ENCODE data around the gene ROR1. TPM values are rescaled to one million over a fixed set of nuclear protein-coding genes. Genes with fewer than 3 reads are reported as not detected.

The ROR1 gene
- total and polyA plus RNA-seq, 10 of the 15 experiments (the other 5 are each of a cell fraction or from before 2014, with no cell fraction given): 0.02 to 0.08 (median 0.05) TPM; not detected in 6

GRCh38 chr1:63770381-63770780, 3.4 kb upstream of the ROR1 start (continued):
- TF ChIP-seq ZNF207 (IDR thresholded peaks at IDR 0.05; ENCODE audit: borderline replicate concordance) (no peak), MLLT1 (IDR thresholded peaks at IDR 0.05) (no peak), TCF12 (IDR thresholded peaks at IDR 0.05; ENCODE audit: low read depth, low read length) (no peak), PAX8 (IDR thresholded peaks at IDR 0.05) (no peak), POLR2AphosphoS5 (IDR thresholded peaks at IDR 0.05; ENCODE audit: low read length) (no peak), TBL1XR1 (IDR thresholded peaks at IDR 0.05; ENCODE audit: low read depth, low read length) (no peak), ZNF274 (IDR thresholded peaks at IDR 0.05; ENCODE audit: insufficient read depth, insufficient read length) (no peak), SP1 (IDR thresholded peaks at IDR 0.05; ENCODE audit: low read depth, low read length) (no peak), JUND (IDR thresholded peaks at IDR 0.05; ENCODE audit: low read depth, low read length) (no peak), MTA2 (IDR thresholded peaks at IDR 0.05; ENCODE audit: low read depth) (no peak)

GRCh38 chr1:63772201-63772600, 1.6 kb upstream of the ROR1 start:
- CTCF ChIA-PET: interaction anchor here (0.6 to 1.7 kb wide), 4 partner anchors 80 to 523 kb away, joined by 3 to 6 read pairs (median 4); no protein-coding TSS in a partner anchor
- H3K4me1 ChIP-seq (ENCODE audit: control insufficient read depth, insufficient read depth, low read length): no peaks in the 10 kb centered on the region
- intact Hi-C loops (cut with micrococcal nuclease; ENCODE audit: unreplicated experiment): no loop called here
- TF ChIP-seq PAX5 (IDR thresholded peaks at IDR 0.05; ENCODE audit: borderline replicate concordance, low read depth, low read length): no peak
- TF ChIP-seq, protein P1, sequence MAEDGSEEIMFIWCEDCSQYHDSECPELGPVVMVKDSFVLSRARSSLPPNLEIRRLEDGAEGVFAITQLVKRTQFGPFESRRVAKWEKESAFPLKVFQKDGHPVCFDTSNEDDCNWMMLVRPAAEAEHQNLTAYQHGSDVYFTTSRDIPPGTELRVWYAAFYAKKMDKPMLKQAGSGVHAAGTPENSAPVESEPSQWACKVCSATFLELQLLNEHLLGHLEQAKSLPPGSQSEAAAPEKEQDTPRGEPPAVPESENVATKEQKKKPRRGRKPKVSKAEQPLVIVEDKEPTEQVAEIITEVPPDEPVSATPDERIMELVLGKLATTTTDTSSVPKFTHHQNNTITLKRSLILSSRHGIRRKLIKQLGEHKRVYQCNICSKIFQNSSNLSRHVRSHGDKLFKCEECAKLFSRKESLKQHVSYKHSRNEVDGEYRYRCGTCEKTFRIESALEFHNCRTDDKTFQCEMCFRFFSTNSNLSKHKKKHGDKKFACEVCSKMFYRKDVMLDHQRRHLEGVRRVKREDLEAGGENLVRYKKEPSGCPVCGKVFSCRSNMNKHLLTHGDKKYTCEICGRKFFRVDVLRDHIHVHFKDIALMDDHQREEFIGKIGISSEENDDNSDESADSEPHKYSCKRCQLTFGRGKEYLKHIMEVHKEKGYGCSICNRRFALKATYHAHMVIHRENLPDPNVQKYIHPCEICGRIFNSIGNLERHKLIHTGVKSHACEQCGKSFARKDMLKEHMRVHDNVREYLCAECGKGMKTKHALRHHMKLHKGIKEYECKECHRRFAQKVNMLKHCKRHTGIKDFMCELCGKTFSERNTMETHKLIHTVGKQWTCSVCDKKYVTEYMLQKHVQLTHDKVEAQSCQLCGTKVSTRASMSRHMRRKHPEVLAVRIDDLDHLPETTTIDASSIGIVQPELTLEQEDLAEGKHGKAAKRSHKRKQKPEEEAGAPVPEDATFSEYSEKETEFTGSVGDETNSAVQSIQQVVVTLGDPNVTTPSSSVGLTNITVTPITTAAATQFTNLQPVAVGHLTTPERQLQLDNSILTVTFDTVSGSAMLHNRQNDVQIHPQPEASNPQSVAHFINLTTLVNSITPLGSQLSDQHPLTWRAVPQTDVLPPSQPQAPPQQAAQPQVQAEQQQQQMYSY (CRISPR knock-in tag; IDR thresholded peaks at IDR 0.05): no peak
- TF ChIP-seq SREBF2 (IDR thresholded peaks at IDR 0.05; ENCODE audit: low read length): no peak
- no peak for TF ChIP-seq HDGF (IDR thresholded peaks at IDR 0.05)
- TF ChIP-seq BCL11A (IDR thresholded peaks at IDR 0.05; ENCODE audit: low read depth, low read length): no peak
- no peak for TF ChIP-seq GABPA (IDR thresholded peaks at IDR 0.05; ENCODE audit: low read depth)
- no peak for TF ChIP-seq ZSCAN29 (IDR thresholded peaks at IDR 0.05)
- no peak for TF ChIP-seq RFX5 (IDR thresholded peaks at IDR 0.05; ENCODE audit: low read depth, low read length)
- TF ChIP-seq, protein P2, sequence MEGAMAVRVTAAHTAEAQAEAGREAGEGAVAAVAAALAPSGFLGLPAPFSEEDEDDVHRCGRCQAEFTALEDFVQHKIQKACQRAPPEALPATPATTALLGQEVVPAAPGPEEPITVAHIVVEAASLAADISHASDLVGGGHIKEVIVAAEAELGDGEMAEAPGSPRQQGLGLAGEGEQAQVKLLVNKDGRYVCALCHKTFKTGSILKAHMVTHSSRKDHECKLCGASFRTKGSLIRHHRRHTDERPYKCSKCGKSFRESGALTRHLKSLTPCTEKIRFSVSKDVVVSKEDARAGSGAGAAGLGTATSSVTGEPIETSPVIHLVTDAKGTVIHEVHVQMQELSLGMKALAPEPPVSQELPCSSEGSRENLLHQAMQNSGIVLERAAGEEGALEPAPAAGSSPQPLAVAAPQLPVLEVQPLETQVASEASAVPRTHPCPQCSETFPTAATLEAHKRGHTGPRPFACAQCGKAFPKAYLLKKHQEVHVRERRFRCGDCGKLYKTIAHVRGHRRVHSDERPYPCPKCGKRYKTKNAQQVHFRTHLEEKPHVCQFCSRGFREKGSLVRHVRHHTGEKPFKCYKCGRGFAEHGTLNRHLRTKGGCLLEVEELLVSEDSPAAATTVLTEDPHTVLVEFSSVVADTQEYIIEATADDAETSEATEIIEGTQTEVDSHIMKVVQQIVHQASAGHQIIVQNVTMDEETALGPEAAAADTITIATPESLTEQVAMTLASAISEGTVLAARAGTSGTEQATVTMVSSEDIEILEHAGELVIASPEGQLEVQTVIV (IDR thresholded peaks at IDR 0.05; ENCODE audit: borderline replicate concordance, partially characterized antibody): no peak

More at GRCh38 chr1:63772201-63772600, 1.6 kb upstream of the ROR1 start:
- H4K20me1 ChIP-seq (ENCODE audit: control insufficient read depth, insufficient read depth): no peaks in the 10 kb centered on the region
- FAIRE-seq (no peak), DNase-seq (ENCODE audit: low read depth, low spot score) (no peak), ATAC-seq (no peak)
- H3K27ac ChIP-seq (ENCODE audit: control insufficient read depth, insufficient read depth): no peak overlapping the region
- ChIA-PET POLR2A (no interaction called here), SMC1A (ENCODE audit: uncharacterized antibody, unreplicated experiment) (interaction anchor here (1.3 kb wide), 1 partner anchor 57 kb away, joined by 3 read pairs; no protein-coding TSS in a partner anchor), RAD21 (ENCODE audit: unreplicated experiment) (interaction anchor here (1.0 kb wide), 1 partner anchor 365 kb away, joined by 4 read pairs; no protein-coding TSS in a partner anchor)
- H3K4me2 ChIP-seq (ENCODE audit: control insufficient read depth, insufficient read depth): no peak overlapping the region
- H3K27me3 ChIP-seq (replicated peaks in 1 of 2; ENCODE audit: control insufficient read depth in 2 of 2, insufficient read depth in 2 of 2, low read length in 1 of 2): peaks cover 5 to 17% of the 10 kb centered on the region in 2 experiments
- H3K36me3 ChIP-seq (ENCODE audit: control insufficient read depth in 2 of 2, insufficient read depth in 2 of 2, low read length in 1 of 2): no peaks in the 10 kb centered on the region
- no peaks in the 10 kb centered on the region for H3K9me3 ChIP-seq (replicated peaks; ENCODE audit: control insufficient read depth, insufficient read depth, low read length)
- H3K9ac ChIP-seq (ENCODE audit: control insufficient read depth, insufficient read depth, low read length): no peak overlapping the region
- in situ Hi-C loops (cut with MboI): no loop called here
- no peak overlapping the region for H2AFZ ChIP-seq (ENCODE audit: control insufficient read depth, low read depth, low read length)
- 67% methylated on average over 3 of the region's 3 CpGs for WGBS (ENCODE audit: insufficient coverage, insufficient replicate concordance, low lambda C conversion rate, missing lambda C conversion rate)
- no TSS peak for BruUV-seq (replicated peaks)
- H3K4me3 ChIP-seq: no peak overlapping the region
- no peaks in the 10 kb centered on the region for H3K79me2 ChIP-seq (ENCODE audit: control insufficient read depth, insufficient read depth, low read length)
